Stimulated activated CD8-positive, alpha-beta memory T cell treated with anti-CD3 and anti-CD28 coated beads, Interleukin-15, amount 100 ng/mL, for 48 hours (primary cell): Measurements from ENCODE around the gene KRTAP12-3.
"Not testable (repeated sequence)": the region's sequence is repeated elsewhere in the genome, so short reads cannot be mapped to it uniquely, and the experiment has no call there.

Experiments used
- DNase-seq, 2 donors: peaks; one replicate each; pipeline ENCODE4 v3.0.0-alpha.2; 2020; ENCODE audit warnings: low read depth in 2 of 2

KRTAP12-3 gene

GRCh38 chr21:44627181-44627822, 30.4 kb upstream of the KRTAP12-3 start:
- not testable (repeated sequence) for DNase-seq

- DNase-seq, result not testable (repeated sequence)
Measured at GRCh38 chr21:44627831-44628233, 29.9 kb upstream of the KRTAP12-3 start.

- DNase-seq, result no peak
Measured at GRCh38 chr21:44628707-44629391, 28.9 kb upstream of the KRTAP12-3 start.

GRCh38 chr21:44630440-44630839, 27.3 kb upstream of the KRTAP12-3 start:
- DNase-seq, result no peak

- no peak for DNase-seq
Measured at GRCh38 chr21:44632067-44632466, 25.7 kb upstream of the KRTAP12-3 start.

GRCh38 chr21:44636209-44637017, 21.3 kb upstream of the KRTAP12-3 start:
- no peak for DNase-seq

GRCh38 chr21:44637018-44637850, 20.5 kb upstream of the KRTAP12-3 start, which contains the start of gene KRTAP10-10:
Gene KRTAP10-10 (plus strand): TSS chr21:44637356. CDS start chr21:44637418, 62 bp downstream.
- DNase-seq, result no peak

GRCh38 chr21:44637851-44638348, 19.8 kb upstream of the KRTAP12-3 start:
- DNase-seq, result not testable (repeated sequence)

- not testable (repeated sequence) for DNase-seq
Measured at GRCh38 chr21:44638506-44639330, 19.0 kb upstream of the KRTAP12-3 start.

- DNase-seq, result no peak
Measured at GRCh38 chr21:44639331-44639655, 18.4 kb upstream of the KRTAP12-3 start.

GRCh38 chr21:44640761-44641160, 17.0 kb upstream of the KRTAP12-3 start:
- no peak for DNase-seq

GRCh38 chr21:44643741-44644310, 13.9 kb upstream of the KRTAP12-3 start:
- DNase-seq, result no peak

GRCh38 chr21:44644878-44645277, 12.9 kb upstream of the KRTAP12-3 start:
- DNase-seq, result no peak

- not testable (repeated sequence) for DNase-seq
Measured at GRCh38 chr21:44646366-44647221, 11.1 kb upstream of the KRTAP12-3 start, which contains the start of gene KRTAP10-11. Gene KRTAP10-11 (plus strand): TSS chr21:44646414. CDS start chr21:44646459, 45 bp downstream.

- no peak for DNase-seq
Measured at GRCh38 chr21:44647222-44647552, 10.5 kb upstream of the KRTAP12-3 start.

GRCh38 chr21:44648557-44649311, 9.0 kb upstream of the KRTAP12-3 start:
- no peak for DNase-seq

GRCh38 chr21:44649521-44650100, 8.1 kb upstream of the KRTAP12-3 start:
- DNase-seq, result no peak
